Mucosa of gallbladder (tissue), 1 donor: ENCODE results near the gene GRAPL. TPM values are rescaled to one million over a fixed set of nuclear protein-coding genes. Genes with fewer than 3 reads are reported as not detected.
A peak's percentile ranks its signal among the peaks of the same experiment; 100 is the strongest.
"Not testable (repeated sequence)": the region's sequence is repeated elsewhere in the genome, so short reads cannot be mapped to it uniquely, and the experiment has no call there.

Source experiments
- DNase-seq: peaks from one replicate; pipeline ENCODE4 v3.0.0-alpha.2; 2020; ENCODE audit warnings: low spot score
- total RNA-seq: library from RNA; stranded (reverse); gene quantifications from one replicate; pipeline ENCODE4 v1.2.1, GENCODE V29; 2021
- donor health status: DM: no; HTN: no; CAD: no.

Gene GRAPL
- total RNA-seq, 1 donor from 2014 or later = 9.2 TPM

GRCh38 chr17:19136605-19137004, 9.2 kb downstream of the GRAPL start:
- not testable (repeated sequence) for DNase-seq

- DNase-seq = not testable (repeated sequence)
Observed at GRCh38 chr17:19137959-19138358, 10.6 kb downstream of the GRAPL start.

GRCh38 chr17:19141366-19142155, 14.2 kb downstream of the GRAPL start:
- DNase-seq = peak; percentile 8

GRCh38 chr17:19142419-19142818, 15.0 kb downstream of the GRAPL start:
- DNase-seq = peak; percentile 37

- DNase-seq = not testable (repeated sequence)
Observed at GRCh38 chr17:19143097-19143777, 15.8 kb downstream of the GRAPL start.

GRCh38 chr17:19144373-19144772, 17.0 kb downstream of the GRAPL start:
- peak; percentile 27 for DNase-seq

GRCh38 chr17:19145471-19145870, 18.1 kb downstream of the GRAPL start:
- DNase-seq = not testable (repeated sequence)

GRCh38 chr17:19150678-19151615, 23.6 kb downstream of the GRAPL start:
- not testable (repeated sequence) for DNase-seq

- not testable (repeated sequence) for DNase-seq
Observed at GRCh38 chr17:19157628-19158027, 30.2 kb downstream of the GRAPL start.

- DNase-seq = not testable (repeated sequence)
Observed at GRCh38 chr17:19158478-19158877, 31.1 kb downstream of the GRAPL start.

GRCh38 chr17:19158938-19159337, 31.5 kb downstream of the GRAPL start:
- not testable (repeated sequence) for DNase-seq

- not testable (repeated sequence) for DNase-seq
Observed at GRCh38 chr17:19161308-19162107, 34.1 kb downstream of the GRAPL start.

GRCh38 chr17:19162384-19163216, 35.2 kb downstream of the GRAPL start:
- not testable (repeated sequence) for DNase-seq

GRCh38 chr17:19174422-19174821, 47.0 kb downstream of the GRAPL start:
- not testable (repeated sequence) for DNase-seq

GRCh38 chr17:19175410-19175809, 48.0 kb downstream of the GRAPL start:
- not testable (repeated sequence) for DNase-seq

- DNase-seq = not testable (repeated sequence)
Observed at GRCh38 chr17:19181040-19181875, 53.9 kb downstream of the GRAPL start.

GRCh38 chr17:19187883-19188869, 60.8 kb downstream of the GRAPL start:
- DNase-seq = not testable (repeated sequence)
